ENCODE results near the gene SRPK1. TPM values are rescaled to one million over a fixed set of nuclear protein-coding genes. Genes with fewer than 3 reads are reported as not detected.

SRPK1 gene
- total RNA-seq, 1 experiment from 2014 or later: 89.4 TPM

DNA sequence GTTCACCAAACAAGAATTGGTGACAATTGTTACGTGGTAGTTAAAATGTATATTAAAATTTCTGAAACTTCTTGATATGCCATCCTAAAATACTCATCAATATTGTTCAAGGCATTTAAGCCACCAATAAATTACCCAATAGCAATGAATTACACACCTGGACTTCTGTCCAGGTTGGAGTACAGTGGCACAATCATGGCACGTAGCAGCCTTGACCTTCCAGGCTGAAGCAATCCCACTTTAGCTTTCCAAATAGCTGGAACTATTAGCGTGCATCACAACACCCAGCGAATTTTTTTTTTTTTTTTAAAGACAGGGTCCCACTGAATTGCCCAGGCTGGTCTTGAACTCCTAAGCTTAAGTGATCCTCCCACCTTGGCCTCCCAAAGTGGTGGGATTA is 17.2 kb downstream of the SRPK1 start:
- ChIA-PET CTCF (no interaction called here), RAD21 (ENCODE audit: low non-redundant PET in 1 of 2, low total read pairs in 2 of 2, uncharacterized antibody in 2 of 2, unreplicated experiment in 2 of 2) (no interaction called here), POLR2A (no interaction called here)
- ATAC-seq: no peak
- Histone ChIP-seq H3K9me3 (ENCODE audit: control insufficient read depth in 1 of 2, insufficient read depth in 1 of 2, low read depth in 1 of 2, low read length in 2 of 2) (no peaks in the 10 kb centered on the region), H3K9ac (ENCODE audit: low read length) (no peak overlapping the region), H3K9me2 (ENCODE audit: insufficient read depth) (no peaks in the 10 kb centered on the region), H3K4me3 (replicated peaks in 1 of 2; ENCODE audit: low read depth in 1 of 2, low read length in 2 of 2) (no peak overlapping the region), H3K4me1 (ENCODE audit: control insufficient read depth in 1 of 2, insufficient read depth in 2 of 2, low read length in 2 of 2) (no peaks in the 10 kb centered on the region; a peak in 1 of 4 replicates), H3K4me2 (ENCODE audit: low read length) (no peak overlapping the region), H3K27ac (ENCODE audit: low read depth, low read length) (no peak overlapping the region), H3K36me3 (ENCODE audit: control insufficient read depth in 1 of 2, insufficient read depth in 2 of 2, low read length in 2 of 2) (peaks cover 6 to 44% of the 10 kb centered on the region in 2 experiments; a peak in 2 of 4 replicates), H4K20me1 (ENCODE audit: insufficient read depth) (peaks cover 9% of the 10 kb centered on the region; the same call in 1 of the 2 replicates), H3K27me3 (ENCODE audit: insufficient read depth, low read length) (no peaks in the 10 kb centered on the region), H3K79me2 (ENCODE audit: insufficient read depth, low read length) (peaks cover 98% of the 10 kb centered on the region), H2AFZ (ENCODE audit: low read depth, low read length, poor library complexity, severe bottlenecking) (no peak overlapping the region)
- TF ChIP-seq YY1 (IDR thresholded peaks at IDR 0.05; ENCODE audit: extremely low read depth, insufficient replicate concordance, low read depth, low read length) (no peak), CEBPB (IDR thresholded peaks at IDR 0.05; ENCODE audit: low read depth) (no peak), POLR2AphosphoS5 (IDR thresholded peaks at IDR 0.05; ENCODE audit: low read depth, low read length) (no peak), FOSL1 (IDR thresholded peaks at IDR 0.05; ENCODE audit: low read depth) (no peak), ELF1 (IDR thresholded peaks at IDR 0.05; ENCODE audit: borderline replicate concordance, low read depth) (no peak), CBX3 (IDR thresholded peaks at IDR 0.05; ENCODE audit: low read depth) (no peak), JUND (IDR thresholded peaks at IDR 0.05) (no peak), MAX (IDR thresholded peaks at IDR 0.05) (no peak), EGR1 (IDR thresholded peaks at IDR 0.05; ENCODE audit: low read depth) (no peak), POLR2A (IDR thresholded peaks at IDR 0.05; ENCODE audit: borderline replicate concordance, extremely low read depth, insufficient read depth, insufficient read length) (no peak), REST (IDR thresholded peaks at IDR 0.05; ENCODE audit: low read depth) (no peak), ZBTB33 (IDR thresholded peaks at IDR 0.05; ENCODE audit: extremely low read depth, insufficient replicate concordance, low read length) (no peak), TCF7L2 (IDR thresholded peaks at IDR 0.05; ENCODE audit: borderline replicate concordance, extremely low read depth, insufficient read depth, insufficient read length) (no peak)
- TF ChIP-seq, protein P1, sequence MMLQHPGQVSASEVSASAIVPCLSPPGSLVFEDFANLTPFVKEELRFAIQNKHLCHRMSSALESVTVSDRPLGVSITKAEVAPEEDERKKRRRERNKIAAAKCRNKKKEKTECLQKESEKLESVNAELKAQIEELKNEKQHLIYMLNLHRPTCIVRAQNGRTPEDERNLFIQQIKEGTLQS (IDR thresholded peaks at IDR 0.05): no peak
- no peak for DNase-seq (ENCODE audit: low read depth, low spot score)
- no TSS peak for BruUV-seq (replicated peaks)
- intact Hi-C loops (cut with micrococcal nuclease): no loop called here

Data from HCT116 (cell line).